Activated CD4-positive, alpha-beta T cell treated with anti-CD3 and anti-CD28 coated beads for 4 hours (primary cell): ENCODE data around the gene AACS.

Experiments used
- DNase-seq, 2 donors: peaks; one replicate each; pipeline ENCODE4 v3.0.0-alpha.2; 2020

AACS gene

DNA sequence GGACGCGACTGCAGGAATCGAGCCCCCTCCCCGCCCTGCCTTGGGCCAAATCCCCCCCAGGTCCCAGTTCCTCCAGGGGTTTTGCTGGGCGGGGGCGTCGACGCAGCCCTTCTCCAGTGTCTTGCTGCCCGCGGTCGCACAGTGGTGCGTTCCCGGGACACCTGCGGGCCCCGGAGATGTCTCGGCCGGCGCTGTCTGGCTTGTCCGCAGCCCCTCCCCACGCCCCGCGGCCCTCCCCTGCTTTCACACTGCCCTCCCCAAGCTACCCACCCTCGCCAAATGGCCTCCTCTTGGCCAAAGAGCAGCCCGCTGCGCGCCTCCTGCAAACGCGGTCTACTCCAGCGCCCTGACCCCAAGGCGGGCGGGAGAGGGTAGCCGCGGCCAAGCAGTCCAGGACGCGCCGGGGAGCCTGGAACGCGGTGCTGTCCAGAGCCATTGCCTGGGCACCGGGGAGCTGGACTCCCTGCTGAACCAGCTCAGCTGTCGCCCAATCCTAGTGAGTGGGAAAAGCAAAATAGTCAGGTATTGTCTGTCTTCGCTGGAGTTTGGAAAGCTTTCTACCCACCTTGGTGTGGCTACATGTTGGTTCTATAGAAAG lies 122.0 kb downstream of the AACS start:
- DNase-seq: no peak

DNA sequence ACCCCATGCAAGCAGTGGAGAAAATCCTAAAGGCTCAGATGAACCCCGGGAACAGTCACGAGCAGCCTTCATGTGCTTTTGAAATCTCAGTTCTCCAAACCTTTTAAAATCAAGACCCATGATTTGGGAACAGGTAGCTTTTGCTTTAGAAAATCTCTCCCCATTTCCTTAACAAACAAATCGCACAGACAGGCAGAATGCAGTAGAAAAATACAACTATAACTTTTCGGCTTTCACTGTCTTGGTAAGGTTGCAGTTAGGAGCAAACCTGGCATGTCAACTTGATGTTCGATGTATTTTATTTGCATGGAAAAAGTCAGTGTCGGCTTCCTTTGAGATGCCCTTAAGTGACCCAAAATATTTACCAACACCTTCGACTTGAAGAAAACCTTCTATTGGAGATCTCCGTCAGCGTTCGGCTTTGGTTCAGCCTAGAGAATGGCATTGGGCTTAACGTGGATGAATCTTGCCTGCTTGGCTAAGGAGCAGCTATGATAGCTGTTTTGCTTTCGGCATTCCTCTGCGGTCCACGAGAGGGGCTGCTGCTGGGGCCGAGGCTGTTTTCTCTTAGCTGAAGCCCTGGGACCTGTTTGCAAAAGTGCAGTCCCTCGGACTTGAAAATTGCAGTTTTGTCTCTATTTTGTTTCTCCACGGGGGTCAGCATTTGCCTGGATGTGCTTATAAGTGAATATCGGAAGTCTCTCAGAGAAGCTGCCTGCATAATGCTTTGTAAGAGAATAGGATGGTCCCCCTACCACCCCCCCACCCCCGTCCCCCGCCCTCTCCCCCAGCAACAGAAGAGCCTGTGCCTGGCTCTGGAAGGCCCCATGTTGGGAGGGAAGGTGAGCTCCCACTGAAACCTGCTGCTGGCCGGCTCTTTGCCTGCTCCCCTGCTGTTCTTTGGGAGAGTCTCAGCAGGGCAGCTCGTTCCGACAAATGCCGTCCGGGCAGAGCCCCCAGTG lies 122.8 kb downstream of the AACS start:
- no peak for DNase-seq

DNA sequence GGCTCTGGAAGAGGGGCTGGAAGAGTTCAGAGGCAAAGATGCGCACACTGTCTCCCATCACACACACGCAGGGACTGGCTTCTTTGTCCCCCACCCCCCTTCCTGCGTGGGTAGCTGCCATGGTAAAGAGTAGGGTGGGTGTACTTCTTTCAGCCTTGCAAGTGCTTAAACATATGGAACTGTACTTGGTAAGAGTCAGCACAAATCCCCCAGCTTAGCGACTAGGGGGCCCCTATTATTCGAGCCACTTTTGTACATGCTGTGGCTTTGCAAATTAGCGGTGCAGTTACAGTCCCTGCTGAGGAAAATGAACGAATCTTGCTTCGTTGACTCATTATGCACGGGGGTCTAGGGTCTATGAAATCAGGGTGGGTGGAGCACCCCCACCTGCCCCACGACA lies 123.8 kb downstream of the AACS start:
- DNase-seq: no peak

DNA sequence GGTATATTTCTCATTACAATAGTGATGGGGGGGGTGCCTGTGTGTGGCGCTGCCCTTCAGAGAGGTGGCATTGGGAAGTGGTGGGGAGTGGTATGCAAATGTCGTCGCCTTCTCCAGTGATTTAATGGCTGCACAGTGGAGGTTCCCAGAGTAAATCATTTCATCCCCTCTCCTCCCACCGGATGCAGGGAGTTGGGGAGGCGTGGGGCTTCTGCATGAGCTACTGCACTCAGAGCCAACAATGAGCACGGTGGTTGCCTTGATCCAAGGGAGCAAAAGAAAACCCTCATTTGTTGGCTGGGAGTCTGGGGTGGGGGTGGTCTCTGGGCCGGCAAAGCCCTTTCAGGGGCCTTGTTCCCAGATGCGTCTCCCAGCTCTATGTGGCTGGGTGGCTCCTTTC lies 124.3 kb downstream of the AACS start:
- no peak for DNase-seq

DNA sequence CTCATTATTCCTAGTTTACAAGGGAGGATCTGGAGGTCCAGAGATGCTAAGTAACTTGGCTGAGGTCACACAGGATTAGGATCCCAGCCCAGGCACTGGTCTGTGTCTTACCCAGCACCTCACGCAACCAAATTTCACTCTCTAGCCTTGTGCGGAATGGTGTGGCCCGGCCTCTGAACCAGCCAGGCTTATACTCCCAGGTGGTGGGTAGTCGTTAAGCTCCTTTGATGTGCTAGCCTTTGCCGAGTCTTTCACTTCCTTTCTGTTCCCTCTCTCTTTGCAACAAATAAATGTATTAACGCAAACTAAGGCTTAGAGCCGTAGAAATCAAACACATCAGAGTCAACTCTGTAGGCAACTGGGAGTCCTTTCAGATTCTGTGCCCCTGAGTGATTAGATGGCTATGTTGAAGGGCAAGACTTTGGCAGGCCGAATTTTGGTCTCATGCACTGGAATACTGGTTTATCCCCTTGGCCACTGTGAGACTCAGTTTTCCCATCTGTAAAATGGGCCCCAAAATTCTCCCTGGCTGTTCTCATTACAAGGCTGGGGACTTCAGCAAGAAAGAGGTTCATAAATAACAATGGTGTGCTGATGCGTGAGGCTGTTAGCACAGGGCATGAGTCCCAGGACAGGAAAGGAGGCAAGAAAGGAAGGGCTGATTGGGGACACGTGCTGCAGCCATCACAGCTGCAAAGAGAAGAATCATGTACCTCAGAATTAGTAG lies 126.3 kb downstream of the AACS start:
- DNase-seq: no peak

DNA sequence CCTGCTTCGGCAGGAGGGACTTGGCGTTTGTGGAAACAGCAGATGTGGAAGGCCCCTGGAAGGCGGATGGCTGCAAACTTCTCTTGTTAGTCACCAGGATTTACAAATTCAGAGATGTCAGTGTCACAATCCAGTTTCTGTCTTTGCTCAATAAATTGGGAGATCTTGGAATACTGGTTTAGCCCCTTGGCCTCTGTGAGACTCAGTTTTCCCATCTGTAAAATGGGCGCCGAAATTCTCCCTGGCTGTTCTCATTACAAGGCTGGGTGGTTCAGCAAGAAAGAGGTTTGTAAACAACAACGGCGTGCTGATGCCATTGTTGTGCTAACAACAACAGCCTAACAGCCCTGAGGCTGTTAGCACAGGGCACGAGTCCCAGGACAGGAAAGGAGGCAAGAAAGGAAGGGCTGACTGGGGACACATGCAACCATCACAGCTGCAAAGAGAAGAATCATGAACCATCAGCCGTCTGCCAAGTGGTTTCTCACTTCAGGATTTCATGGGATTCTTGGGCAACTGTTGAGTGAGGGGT lies 127.5 kb downstream of the AACS start:
- DNase-seq: no peak
